Measurements from ENCODE around the gene NME1.

Gene NME1

GRCh38 chr17:51197754-51198153 is 44.4 kb downstream of the NME1 start:
- no peak for DNase-seq

- DNase-seq, result no peak
Observed at GRCh38 chr17:51200295-51200694, 46.9 kb downstream of the NME1 start.

GRCh38 chr17:51200846-51201245 is 47.5 kb downstream of the NME1 start:
- DNase-seq, result no peak

GRCh38 chr17:51203838-51204237 is 50.5 kb downstream of the NME1 start:
- no peak for DNase-seq
